Measurements from ENCODE around the gene ADIG. TPM values are rescaled to one million over a fixed set of nuclear protein-coding genes. Genes with fewer than 3 reads are reported as not detected.

Gene ADIG
- total and polyA plus RNA-seq, 2 of the 8 experiments (the other 6 are each of a cell fraction or from before 2014, with no cell fraction given) = not detected

DNA sequence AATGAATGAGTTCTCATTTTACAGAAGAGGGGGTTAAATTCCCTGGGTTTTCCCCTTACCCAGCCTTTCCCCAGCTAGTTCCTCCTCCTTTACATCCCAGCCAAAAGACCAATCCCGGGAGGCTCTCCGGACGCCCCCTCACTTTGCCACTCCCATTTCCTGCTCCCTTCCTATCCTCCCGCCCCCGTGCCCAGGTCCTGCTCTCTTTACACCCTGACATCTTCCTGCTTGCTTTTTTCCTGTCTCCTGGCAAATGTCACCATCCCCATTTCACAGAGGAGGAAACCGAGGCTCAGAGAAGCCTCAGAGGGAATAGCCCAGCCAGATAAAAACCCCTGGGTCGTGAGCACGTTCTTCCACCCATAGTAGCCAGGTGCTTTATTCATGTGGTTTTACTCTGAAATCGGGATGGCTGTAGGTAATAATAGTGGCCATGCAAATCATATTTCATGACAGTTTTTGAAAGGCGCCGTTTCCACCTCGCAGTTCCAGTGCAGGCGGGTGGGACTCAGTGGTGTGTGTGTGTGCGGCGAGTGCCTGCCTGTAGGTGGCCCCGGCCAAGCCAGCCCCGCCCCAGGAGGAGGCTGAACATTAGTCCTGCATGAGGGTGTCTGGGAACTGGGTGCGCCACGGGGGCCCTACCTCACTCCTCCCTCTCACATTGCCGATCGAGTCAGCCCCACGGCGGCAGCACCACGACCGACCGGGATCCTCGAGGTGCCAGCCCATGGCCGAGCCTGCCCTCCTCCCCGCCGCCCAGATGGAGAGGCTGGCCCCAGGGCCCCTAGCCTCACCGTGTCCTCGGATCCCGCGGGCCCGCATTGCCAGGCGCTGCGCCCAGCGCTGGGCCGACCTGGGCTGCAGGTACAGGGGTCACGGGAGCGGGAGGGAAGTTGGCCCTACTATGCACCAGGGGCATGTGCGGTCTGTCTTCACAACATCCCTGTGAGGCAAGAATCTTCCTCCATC, 20.5 kb downstream of the ADIG start, which contains the start of gene ARHGAP40:
TSS of gene ARHGAP40 (plus strand) at position 594 of the 969 bp plus-strand sequence.
- Histone ChIP-seq H3K79me1 (ENCODE audit: low read depth, low read length) (no peaks in the 10 kb centered on the region), H2AFZ (ENCODE audit: low read length) (peak within 1 kb of the TSS; percentile 51; the same call in 1 of the 2 replicates), H3K56ac (replicated peaks; ENCODE audit: insufficient read length, low read depth, low read length) (no peak within 1 kb of the TSS), H3K36me3 (ENCODE audit: control insufficient read depth in 2 of 4, insufficient read depth in 4 of 4, low read length in 3 of 4) (no peaks in the 10 kb centered on the region), H2BK20ac (ENCODE audit: low read length) (no peak within 1 kb of the TSS; the same call in 1 of the 2 replicates), H4K5ac (ENCODE audit: insufficient read length, low read depth, low read length) (peak within 1 kb of the TSS; percentile 5), H3K27me3 (replicated peaks in 1 of 4; ENCODE audit: control insufficient read depth in 3 of 4, extremely low read depth in 1 of 4, insufficient read depth in 3 of 4, low read length in 3 of 4) (peaks cover 0 to 9% (median 4%) of the 10 kb centered on the region in 4 experiments; a peak in 4 of 7 replicates), H2BK120ac (replicated peaks; ENCODE audit: low read depth, low read length) (peak within 1 kb of the TSS; percentile 30), H3K79me2 (ENCODE audit: control insufficient read depth in 1 of 2, insufficient read depth in 2 of 2, low read length in 2 of 2) (no peaks in the 10 kb centered on the region), H4K8ac (ENCODE audit: extremely low read depth, insufficient read depth, low read length) (no peak within 1 kb of the TSS), H3K4me2 (ENCODE audit: insufficient read depth in 1 of 2, low read depth in 2 of 2, low read length in 2 of 2) (peak within 1 kb of the TSS; percentile 64 to 76), H3K4me3 (ENCODE audit: extremely low read depth in 1 of 4, insufficient read depth in 2 of 4, low read depth in 3 of 4, low read length in 4 of 4) (peak within 1 kb of the TSS; percentile 9 to 56 (median 30); a peak in 7 of 8 replicates), H3K4ac (replicated peaks; ENCODE audit: insufficient read length, low read depth, low read length) (peak within 1 kb of the TSS; percentile 74), H2BK5ac (ENCODE audit: low read depth, low read length) (no peak within 1 kb of the TSS; the same call in 1 of the 2 replicates), H3K9ac (replicated peaks in 1 of 4; ENCODE audit: extremely low read depth in 1 of 4, low read depth in 3 of 4, low read length in 3 of 4) (no peak within 1 kb of the TSS), H4K91ac (replicated peaks; ENCODE audit: insufficient read length, low read length) (peak within 1 kb of the TSS; percentile 46), H2BK12ac (ENCODE audit: low read depth, low read length) (no peak within 1 kb of the TSS), H3K27ac (ENCODE audit: low read depth, low read length) (no peak within 1 kb of the TSS; the same call in 1 of the 2 replicates), H4K20me1 (replicated peaks in 1 of 2; ENCODE audit: control insufficient read depth in 1 of 2, insufficient read depth in 2 of 2, low read length in 2 of 2) (no peaks in the 10 kb centered on the region), H3K23me2 (ENCODE audit: low read depth, low read length) (peaks cover 8% of the 10 kb centered on the region; the same call in 1 of the 2 replicates), H3K23ac (ENCODE audit: insufficient read length) (no peak within 1 kb of the TSS), H2AK5ac (ENCODE audit: low read depth, low read length) (no peak within 1 kb of the TSS), H2BK15ac (ENCODE audit: low read length) (no peak within 1 kb of the TSS), H3K18ac (ENCODE audit: extremely low read depth, low read length) (no peak within 1 kb of the TSS), H3K4me1 (replicated peaks in 1 of 4; ENCODE audit: control insufficient read depth in 3 of 4, insufficient read depth in 4 of 4, low read length in 3 of 4) (peaks cover 0 to 16% (median 12%) of the 10 kb centered on the region in 4 experiments; a peak in 6 of 7 replicates), H3K9me3 (ENCODE audit: insufficient read depth in 2 of 2, low read depth in 1 of 2, low read length in 1 of 2) (no peaks in the 10 kb centered on the region), H3K14ac (ENCODE audit: insufficient read length) (no peak within 1 kb of the TSS)
- CTCF ChIA-PET (ENCODE audit: partially characterized antibody) = interaction anchor here (1.3 kb wide), 1 partner anchor 14 kb away, joined by 3 read pairs; no protein-coding TSS in a partner anchor
- POLR2A ChIA-PET (ENCODE audit: partially characterized antibody) = no interaction called here
- FAIRE-seq (no peak), DNase-seq (ENCODE audit: low read depth in 1 of 2, low spot score in 2 of 2) (peak in 1 of 2 experiments; percentile 72)
- 12% methylated on average over 41 of the region's 42 CpGs; no CpG with 5 or more reads in 1 of the 2 experiments for whole genome bisulfite sequencing, 2 experiments (ENCODE audit: extremely low coverage in 1 of 2, insufficient coverage in 1 of 2, insufficient read length in 1 of 2, insufficient replicate concordance in 2 of 2, low coverage in 1 of 2, low lambda C conversion rate in 2 of 2, missing lambda C conversion rate in 1 of 2)
- peak; percentile 64 for TF ChIP-seq KDM4A (IDR thresholded peaks at IDR 0.05; ENCODE audit: low read depth, low read length, severe bottlenecking)
